OCI-LY1 (cell line): Measurements from ENCODE around the gene PDE1A.

Source experiments
- H2AFZ ChIP-seq: fragments of 200-600 bp; sonication (generic), shearing (Covaris generic); 2 replicates; pipeline ENCODE4 v1.6.0; 2014; ENCODE audit warnings: antibody characterized with exemption, mild to moderate bottlenecking, low read length
- H3F3A ChIP-seq: fragments of 200-600 bp; sonication (generic), shearing (Covaris generic); 2 replicates; pipeline ENCODE4 v1.6.0; 2014; ENCODE audit warnings: mild to moderate bottlenecking, antibody characterized with exemption, low read length, moderate library complexity; ENCODE audit not compliant: insufficient read depth
- H3K27ac ChIP-seq: fragments of 200-600 bp; sonication (generic); 2 replicates; pipeline ENCODE4 v1.5.1; 2014; ENCODE audit warnings: low read length, mixed run types, mild to moderate bottlenecking, low read depth; ENCODE audit not compliant: poor library complexity, severe bottlenecking
- H3K27me3 ChIP-seq: fragments of 200-600 bp; sonication (generic); 2 replicates; pipeline ENCODE4 v1.6.0; 2014; ENCODE audit warnings: antibody characterized with exemption, mild to moderate bottlenecking, low read length, moderate library complexity; ENCODE audit not compliant: insufficient read depth
- H3K36me3 ChIP-seq: fragments of 200-600 bp; sonication (generic); 2 replicates; pipeline ENCODE4 v1.6.1; 2014; ENCODE audit warnings: mild to moderate bottlenecking, antibody characterized with exemption, low read length, moderate library complexity, mixed read lengths; ENCODE audit not compliant: insufficient read depth
- H3K4me1 ChIP-seq: fragments of 200-600 bp; sonication (generic); 2 replicates; pipeline ENCODE4 v1.5.1; 2014; ENCODE audit warnings: mild to moderate bottlenecking, low read length, moderate library complexity; ENCODE audit not compliant: insufficient read depth, severe bottlenecking
- H3K4me2 ChIP-seq: fragments of 200-600 bp; sonication (generic), shearing (Covaris generic); 2 replicates; pipeline ENCODE4 v1.6.1; 2014; ENCODE audit warnings: low read length
- H3K4me3 ChIP-seq: fragments of 200-600 bp; sonication (generic); 2 replicates; pipeline ENCODE4 v1.5.1; 2014; ENCODE audit warnings: low read length, low read depth, mild to moderate bottlenecking, mixed read lengths; ENCODE audit not compliant: poor library complexity, severe bottlenecking
- H3K79me2 ChIP-seq: fragments of 200-600 bp; shearing (Covaris generic); 2 replicates; pipeline ENCODE4 v1.6.1; 2016; ENCODE audit warnings: mixed run types, low read length, mixed read lengths; ENCODE audit not compliant: insufficient read depth
- H3K9ac ChIP-seq: fragments of 200-600 bp; sonication (generic), shearing (Covaris generic); 2 replicates; pipeline ENCODE4 v1.6.1; 2014; ENCODE audit warnings: mild to moderate bottlenecking, low read length, mixed read lengths
- H3K9me2 ChIP-seq: fragments of 200-600 bp; sonication (generic), shearing (Covaris generic); 2 replicates; pipeline ENCODE4 v1.6.1; 2014; ENCODE audit warnings: low read depth, mild to moderate bottlenecking, low read length, mixed read lengths
- H3K9me3 ChIP-seq: fragments of 200-600 bp; shearing (Covaris generic); 2 replicates; pipeline ENCODE4 v1.6.1; 2014; ENCODE audit warnings: low read length, mixed read lengths
- H4K20me1 ChIP-seq: fragments of 200-600 bp; sonication (generic), shearing (Covaris generic); 2 replicates; pipeline ENCODE4 v1.6.0; 2016; ENCODE audit warnings: mild to moderate bottlenecking, low read length; ENCODE audit not compliant: insufficient read depth
- CTCF ChIP-seq: fragments of 200-600 bp; sonication (generic), shearing (Covaris generic); IDR thresholded peaks from 2 replicates; pipeline ENCODE4 v1.5.1; 2017; ENCODE audit warnings: mild to moderate bottlenecking, antibody characterized with exemption, low read length, moderate library complexity, mixed read lengths
- EZH2 ChIP-seq: fragments of 200-600 bp; sonication (generic), shearing (Covaris generic); IDR thresholded peaks from 2 replicates; pipeline ENCODE4 v1.8.0; 2017; ENCODE audit warnings: borderline replicate concordance, mixed run types, mild to moderate bottlenecking, antibody characterized with exemption, low read length, moderate library complexity, mixed read lengths

The PDE1A gene

DNA sequence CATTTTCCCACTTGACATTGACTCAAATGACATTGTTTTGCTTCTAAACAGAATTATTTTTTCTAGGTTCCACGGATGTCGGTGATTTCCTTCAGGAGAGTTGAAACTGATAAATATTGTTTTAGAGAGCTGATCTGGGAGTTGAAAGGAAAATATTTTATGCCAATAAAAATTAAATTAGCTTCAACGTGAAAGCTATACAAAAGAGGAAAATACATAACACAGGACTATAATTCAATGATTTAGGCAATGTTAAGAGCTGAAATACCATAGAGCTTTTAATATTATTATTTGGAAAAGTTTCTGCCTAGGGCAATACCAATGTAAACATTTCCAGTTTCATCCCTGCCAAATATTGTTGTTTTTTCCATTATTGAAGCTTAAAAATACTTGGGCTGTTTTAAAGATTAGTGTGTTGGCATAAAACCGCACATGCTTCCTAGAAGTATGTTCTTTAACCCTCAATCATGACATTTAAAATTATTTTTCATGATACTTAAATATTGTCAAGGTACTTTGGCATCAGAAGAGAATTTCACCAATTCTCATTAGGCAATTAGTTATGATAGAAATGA lies 18.6 kb upstream of the PDE1A start:
- H3K4me3 ChIP-seq, result no peak overlapping the region
- no peak overlapping the region for H2AFZ ChIP-seq
- H3K4me2 ChIP-seq, result no peak overlapping the region
- no peaks in the 10 kb centered on the region for H3F3A ChIP-seq
- TF ChIP-seq CTCF (no peak), EZH2 (no peak)
- H3K4me1 ChIP-seq, result no peaks in the 10 kb centered on the region
- no peak overlapping the region for H3K9ac ChIP-seq
- no peaks in the 10 kb centered on the region for H4K20me1 ChIP-seq
- H3K27me3 ChIP-seq, result no peaks in the 10 kb centered on the region
- no peaks in the 10 kb centered on the region for H3K36me3 ChIP-seq
- no peaks in the 10 kb centered on the region for H3K79me2 ChIP-seq
- no peaks in the 10 kb centered on the region for H3K9me3 ChIP-seq
- H3K9me2 ChIP-seq, result no peaks in the 10 kb centered on the region
- no peak overlapping the region for H3K27ac ChIP-seq

DNA sequence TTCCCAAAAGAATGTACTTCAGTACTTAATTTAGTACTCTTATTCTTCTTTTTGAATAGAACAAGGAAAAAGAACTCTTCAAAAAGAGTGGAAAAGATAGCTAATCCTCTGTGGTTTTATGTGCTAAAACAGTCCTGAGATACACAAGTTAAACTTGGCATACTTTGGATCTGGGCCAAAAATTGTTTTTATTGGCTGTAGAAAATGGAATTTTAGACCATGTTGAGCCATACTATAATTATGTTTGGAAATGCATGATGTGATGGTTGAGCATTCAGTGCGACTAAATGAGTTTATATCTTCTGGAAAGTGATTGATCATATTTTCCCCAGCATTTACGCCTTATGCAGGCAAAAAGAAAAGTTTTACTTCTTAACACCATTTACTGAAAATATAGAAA lies 18.0 kb upstream of the PDE1A start:
- Histone ChIP-seq H3K79me2 (no peaks in the 10 kb centered on the region), H3K27me3 (no peaks in the 10 kb centered on the region), H3K9me3 (no peaks in the 10 kb centered on the region), H3K4me3 (no peak overlapping the region), H3K36me3 (no peaks in the 10 kb centered on the region), H3K27ac (no peak overlapping the region), H2AFZ (no peak overlapping the region), H3K9me2 (no peaks in the 10 kb centered on the region), H3K4me2 (no peak overlapping the region), H3F3A (no peaks in the 10 kb centered on the region), H4K20me1 (no peaks in the 10 kb centered on the region), H3K9ac (no peak overlapping the region), H3K4me1 (no peaks in the 10 kb centered on the region)
- TF ChIP-seq CTCF (no peak), EZH2 (no peak)

- H3K27ac ChIP-seq, result no peak overlapping the region
- TF ChIP-seq EZH2 (no peak), CTCF (no peak)
Measured at GRCh38 chr2:182444170-182444569, 17.3 kb upstream of the PDE1A start.

More at GRCh38 chr2:182444170-182444569, 17.3 kb upstream of the PDE1A start:
- H3K27me3 ChIP-seq, result no peaks in the 10 kb centered on the region
- H3K4me2 ChIP-seq, result no peak overlapping the region
- H3K4me3 ChIP-seq, result no peak overlapping the region
- H4K20me1 ChIP-seq, result no peaks in the 10 kb centered on the region
- H3K9ac ChIP-seq, result no peak overlapping the region
- H3F3A ChIP-seq, result no peaks in the 10 kb centered on the region
- H3K79me2 ChIP-seq, result no peaks in the 10 kb centered on the region
- no peaks in the 10 kb centered on the region for H3K36me3 ChIP-seq
- H2AFZ ChIP-seq, result no peak overlapping the region
- no peaks in the 10 kb centered on the region for H3K4me1 ChIP-seq
- H3K9me3 ChIP-seq, result no peaks in the 10 kb centered on the region
- no peaks in the 10 kb centered on the region for H3K9me2 ChIP-seq
